Measurements from ENCODE around the gene SNCAIP. TPM values are rescaled to one million over a fixed set of nuclear protein-coding genes. Genes with fewer than 3 reads are reported as not detected.

SNCAIP gene
- total and polyA plus RNA-seq, 12 donors: 0.54 to 2.5 (median 1.4) TPM

DNA sequence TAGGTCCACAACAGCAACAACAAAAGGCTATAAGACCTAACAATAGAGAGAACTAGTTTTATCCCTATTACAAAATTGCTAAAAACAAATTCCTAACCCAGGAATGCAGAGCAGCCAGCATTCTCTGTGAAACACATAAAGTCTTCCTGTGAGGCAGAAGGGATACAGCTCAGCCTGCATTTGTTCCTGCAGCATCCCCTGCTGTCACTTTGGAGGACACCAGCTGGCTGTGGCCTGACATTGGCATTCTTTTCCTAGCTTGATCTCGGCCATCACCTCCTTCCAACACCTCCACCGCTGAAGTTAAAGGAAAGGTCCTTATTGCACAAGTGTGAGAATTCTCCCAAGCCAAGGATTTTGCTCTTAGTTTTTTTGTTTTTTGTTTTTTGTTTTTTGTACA, 186.1 kb downstream of the SNCAIP start:
- 38 to 49% methylated on average over 2 of the region's 2 CpGs for WGBS, 2 donors

DNA sequence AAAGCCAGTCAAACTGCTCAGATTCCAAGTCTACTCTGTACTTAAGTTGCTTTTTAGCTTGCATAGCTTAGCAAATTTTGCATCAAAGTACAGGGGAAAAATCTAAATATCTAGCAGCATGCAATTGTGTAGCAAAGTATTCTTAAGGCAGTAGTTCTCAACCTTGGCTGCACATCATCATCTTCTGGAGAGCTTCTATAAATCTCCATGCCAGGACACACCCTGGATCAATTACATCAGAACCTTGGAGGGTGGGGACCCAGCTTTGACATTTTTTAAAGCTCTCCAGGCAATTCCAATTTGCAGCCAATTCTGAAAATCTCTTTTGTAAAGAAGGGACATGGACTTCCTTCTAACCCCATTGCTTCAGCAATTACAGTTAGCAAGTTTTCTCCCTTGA, 187.5 kb downstream of the SNCAIP start:
- intact Hi-C loops (cut with DNase I): loop anchor here in 5 of 10 donors (5.0 to 10.0 kb wide), 2 partner anchors 305 to 307 kb away; no protein-coding TSS in a partner anchor
- Histone ChIP-seq H3K4me3 (no peak overlapping the region), H3K9me3 (no peaks in the 10 kb centered on the region), H3K27me3 (no peaks in the 10 kb centered on the region), H3K4me1 (peaks cover 0 to 18% (median 0%) of the 10 kb centered on the region in 9 donors), H3K27ac (peak overlapping the region in 2 of 10 donors; percentile 29 to 39), H3K36me3 (no peaks in the 10 kb centered on the region)
- peak in 4 of 8 donors; percentile 23 to 59 (median 42) for ATAC-seq
- no peak for DNase-seq
- TF ChIP-seq, protein P1, sequence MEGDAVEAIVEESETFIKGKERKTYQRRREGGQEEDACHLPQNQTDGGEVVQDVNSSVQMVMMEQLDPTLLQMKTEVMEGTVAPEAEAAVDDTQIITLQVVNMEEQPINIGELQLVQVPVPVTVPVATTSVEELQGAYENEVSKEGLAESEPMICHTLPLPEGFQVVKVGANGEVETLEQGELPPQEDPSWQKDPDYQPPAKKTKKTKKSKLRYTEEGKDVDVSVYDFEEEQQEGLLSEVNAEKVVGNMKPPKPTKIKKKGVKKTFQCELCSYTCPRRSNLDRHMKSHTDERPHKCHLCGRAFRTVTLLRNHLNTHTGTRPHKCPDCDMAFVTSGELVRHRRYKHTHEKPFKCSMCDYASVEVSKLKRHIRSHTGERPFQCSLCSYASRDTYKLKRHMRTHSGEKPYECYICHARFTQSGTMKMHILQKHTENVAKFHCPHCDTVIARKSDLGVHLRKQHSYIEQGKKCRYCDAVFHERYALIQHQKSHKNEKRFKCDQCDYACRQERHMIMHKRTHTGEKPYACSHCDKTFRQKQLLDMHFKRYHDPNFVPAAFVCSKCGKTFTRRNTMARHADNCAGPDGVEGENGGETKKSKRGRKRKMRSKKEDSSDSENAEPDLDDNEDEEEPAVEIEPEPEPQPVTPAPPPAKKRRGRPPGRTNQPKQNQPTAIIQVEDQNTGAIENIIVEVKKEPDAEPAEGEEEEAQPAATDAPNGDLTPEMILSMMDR (IDR thresholded peaks at IDR 0.05): no peak

More for the DNA sequence above, 186.1 kb downstream of the SNCAIP start:
- H3K27me3 ChIP-seq: no peaks in the 10 kb centered on the region
- no peaks in the 10 kb centered on the region for H3K36me3 ChIP-seq
- peaks cover 0 to 18% (median under 1%) of the 10 kb centered on the region in 9 donors for H3K4me1 ChIP-seq
- H3K4me3 ChIP-seq: no peak overlapping the region
- DNase-seq (no peak), ATAC-seq (no peak)
- TF ChIP-seq, protein P1 (IDR thresholded peaks at IDR 0.05): peak in 5 of 9 donors; percentile 15 to 37 (median 22)
- no peak overlapping the region for H3K27ac ChIP-seq
- intact Hi-C loops (cut with DNase I): loop anchor here in 5 of 10 donors (5.0 to 10.0 kb wide), 2 partner anchors 303 to 306 kb away; no protein-coding TSS in a partner anchor
- H3K9me3 ChIP-seq: no peaks in the 10 kb centered on the region

DNA sequence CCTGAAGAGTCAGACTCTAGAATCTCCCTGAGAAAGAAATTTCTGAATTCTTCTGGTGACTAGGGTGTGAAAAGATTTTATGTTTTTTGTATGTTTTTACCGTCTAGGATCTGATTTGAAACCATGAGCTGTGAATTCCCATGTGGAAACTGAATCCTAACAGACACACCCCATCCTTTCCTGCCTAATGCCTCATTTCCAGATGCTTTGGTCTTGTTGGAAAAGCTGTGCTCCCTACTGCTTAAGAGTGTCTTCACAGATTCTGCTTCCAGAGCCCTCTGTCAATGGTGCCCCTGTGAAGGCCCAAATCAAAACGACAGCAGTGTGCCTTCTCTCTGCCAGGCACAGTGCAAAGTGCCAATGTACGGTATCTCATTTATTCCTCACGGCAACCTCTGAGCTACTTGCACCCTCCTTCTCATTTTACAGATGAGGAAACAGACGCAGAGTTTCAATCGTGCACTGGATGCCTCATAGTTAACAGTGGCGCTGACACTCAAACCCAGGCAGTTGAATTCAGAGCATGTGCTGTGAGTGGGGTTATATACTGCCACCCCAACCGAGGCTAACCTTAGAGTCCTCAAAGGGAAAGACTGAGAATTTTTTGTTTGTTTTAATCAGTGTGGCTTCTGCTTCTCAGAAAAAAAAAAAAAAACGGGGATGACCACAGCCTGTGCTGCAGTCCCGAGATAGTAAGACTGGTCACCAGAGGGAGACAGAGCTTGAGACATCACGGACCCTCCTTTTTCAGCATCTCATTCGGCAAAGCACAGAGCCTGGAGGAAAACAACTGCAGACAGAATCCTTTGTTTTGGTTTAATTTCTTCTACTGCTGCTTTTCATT, 188.4 kb downstream of the SNCAIP start:
- Histone ChIP-seq H3K9me3 (no peaks in the 10 kb centered on the region), H3K4me1 (peaks cover 0 to 18% (median 0%) of the 10 kb centered on the region in 9 donors), H3K27me3 (no peaks in the 10 kb centered on the region), H3K36me3 (no peaks in the 10 kb centered on the region), H3K4me3 (peak overlapping the region in 1 of 10 donors; percentile 5), H3K27ac (peak overlapping the region in 6 of 10 donors; percentile 4 to 54 (median 34))
- ATAC-seq: peak; percentile 30 to 86 (median 76)
- peak in 1 of 2 donors; percentile 40 for DNase-seq
- intact Hi-C loops (cut with DNase I): loop anchor here in 5 of 10 donors (10.0 kb wide), 3 partner anchors 844 to 1114 kb away; no protein-coding TSS in a partner anchor
- TF ChIP-seq, protein P1 (IDR thresholded peaks at IDR 0.05): peak; percentile 16 to 63 (median 49)
- 44 to 46% methylated on average over 12 of the region's 12 CpGs for whole genome bisulfite sequencing, 2 donors

DNA sequence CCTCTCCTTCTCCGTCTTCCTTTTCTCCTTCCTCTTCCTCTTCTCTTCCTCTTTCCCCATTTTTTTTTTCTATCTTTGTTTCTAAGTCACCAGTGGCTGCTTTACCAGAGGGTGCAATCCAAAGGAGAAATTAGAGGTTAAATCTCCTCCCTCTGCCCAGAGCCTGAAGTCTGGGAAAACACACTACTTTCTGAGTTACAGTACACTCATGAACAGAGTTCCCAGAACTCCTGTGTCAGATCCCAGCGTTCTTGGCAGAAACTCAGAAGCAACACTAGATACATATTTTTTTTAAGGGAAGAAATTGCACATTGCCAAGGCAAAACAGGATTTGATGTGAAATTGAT, 189.0 kb downstream of the SNCAIP start:
- Histone ChIP-seq H3K4me3 (peak overlapping the region in 1 of 10 donors; percentile 5), H3K27me3 (no peaks in the 10 kb centered on the region), H3K4me1 (peaks cover 0 to 18% (median 0%) of the 10 kb centered on the region in 9 donors), H3K27ac (peak overlapping the region in 3 of 10 donors; percentile 4 to 54 (median 39)), H3K9me3 (no peaks in the 10 kb centered on the region), H3K36me3 (no peaks in the 10 kb centered on the region)
- ATAC-seq (peak in 4 of 8 donors; percentile 61 to 73 (median 64)), DNase-seq (no peak)
- TF ChIP-seq, protein P1 (IDR thresholded peaks at IDR 0.05): no peak
- WGBS, 2 donors: 38 to 49% methylated on average over 2 of the region's 2 CpGs
- intact Hi-C loops (cut with DNase I): loop anchor here in 5 of 10 donors (10.0 kb wide), 3 partner anchors 844 to 1114 kb away; no protein-coding TSS in a partner anchor
